ENCODE results near the gene IL21R.

DNA sequence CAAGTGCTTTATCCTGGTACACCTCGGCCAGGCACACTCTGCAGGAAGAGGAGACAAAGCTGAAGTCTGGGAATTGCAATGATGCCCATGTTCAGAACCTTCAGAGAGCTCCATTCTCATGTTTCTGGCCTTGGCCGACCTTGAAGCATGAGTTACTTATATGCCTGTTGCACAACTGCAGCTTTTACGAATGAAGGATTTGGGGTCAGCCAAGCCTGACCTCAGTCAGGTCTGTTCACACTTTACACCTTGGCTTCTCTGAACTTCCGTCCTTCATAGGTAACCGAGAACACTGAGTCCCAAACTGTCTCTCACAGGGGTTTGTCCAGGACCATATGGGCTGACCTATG is 81.1 kb downstream of the IL21R start:
- TF ChIP-seq, protein P1, sequence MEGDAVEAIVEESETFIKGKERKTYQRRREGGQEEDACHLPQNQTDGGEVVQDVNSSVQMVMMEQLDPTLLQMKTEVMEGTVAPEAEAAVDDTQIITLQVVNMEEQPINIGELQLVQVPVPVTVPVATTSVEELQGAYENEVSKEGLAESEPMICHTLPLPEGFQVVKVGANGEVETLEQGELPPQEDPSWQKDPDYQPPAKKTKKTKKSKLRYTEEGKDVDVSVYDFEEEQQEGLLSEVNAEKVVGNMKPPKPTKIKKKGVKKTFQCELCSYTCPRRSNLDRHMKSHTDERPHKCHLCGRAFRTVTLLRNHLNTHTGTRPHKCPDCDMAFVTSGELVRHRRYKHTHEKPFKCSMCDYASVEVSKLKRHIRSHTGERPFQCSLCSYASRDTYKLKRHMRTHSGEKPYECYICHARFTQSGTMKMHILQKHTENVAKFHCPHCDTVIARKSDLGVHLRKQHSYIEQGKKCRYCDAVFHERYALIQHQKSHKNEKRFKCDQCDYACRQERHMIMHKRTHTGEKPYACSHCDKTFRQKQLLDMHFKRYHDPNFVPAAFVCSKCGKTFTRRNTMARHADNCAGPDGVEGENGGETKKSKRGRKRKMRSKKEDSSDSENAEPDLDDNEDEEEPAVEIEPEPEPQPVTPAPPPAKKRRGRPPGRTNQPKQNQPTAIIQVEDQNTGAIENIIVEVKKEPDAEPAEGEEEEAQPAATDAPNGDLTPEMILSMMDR (IDR thresholded peaks at IDR 0.05; ENCODE audit: low read depth, low read length, poor library complexity, severe bottlenecking) = no peak
- TF ChIP-seq EZH2phosphoT487 (IDR thresholded peaks at IDR 0.05; ENCODE audit: borderline replicate concordance, low read length) = no peak
